CD4-positive, alpha-beta T cell treated with Interleukin-15 for 4 hours (primary cell): ENCODE results near the gene NKIRAS2.
A peak's percentile ranks its signal among the peaks of the same experiment; 100 is the strongest.

Source experiments
- DNase-seq: peaks from one replicate; pipeline ENCODE4 v3.0.0-alpha.2; 2020; ENCODE audit warnings: low spot score

Gene NKIRAS2

GRCh38 chr17:42019509-42020404 lies at the start of gene NKIRAS2:
Gene NKIRAS2, plus strand, starts transcription at chr17:42020090. Its CDS starts 1,488 bp downstream, at chr17:42021578.
- DNase-seq: peak; percentile 93

DNA sequence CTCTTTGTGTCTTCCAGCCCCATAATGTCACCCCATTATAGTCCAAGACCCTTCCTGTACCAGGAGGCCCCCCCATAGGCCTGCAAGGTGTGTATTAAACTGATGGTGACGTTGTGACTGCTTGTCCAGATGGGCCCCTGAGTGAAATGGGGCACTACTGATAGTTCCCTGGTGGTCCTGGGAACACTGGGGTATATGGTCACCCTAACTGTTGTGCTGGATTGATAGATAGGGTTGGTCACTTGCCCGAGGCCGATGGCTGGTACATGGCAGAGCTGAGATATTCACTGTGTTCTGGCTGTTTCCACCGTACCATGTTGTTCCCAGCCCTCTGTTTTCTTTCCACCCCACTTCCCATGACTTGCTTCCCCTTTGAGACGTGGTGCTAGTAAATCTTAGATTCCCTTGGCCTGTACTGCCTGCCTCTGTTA lies 49.0 kb upstream of the NKIRAS2 start:
- no peak for DNase-seq

DNA sequence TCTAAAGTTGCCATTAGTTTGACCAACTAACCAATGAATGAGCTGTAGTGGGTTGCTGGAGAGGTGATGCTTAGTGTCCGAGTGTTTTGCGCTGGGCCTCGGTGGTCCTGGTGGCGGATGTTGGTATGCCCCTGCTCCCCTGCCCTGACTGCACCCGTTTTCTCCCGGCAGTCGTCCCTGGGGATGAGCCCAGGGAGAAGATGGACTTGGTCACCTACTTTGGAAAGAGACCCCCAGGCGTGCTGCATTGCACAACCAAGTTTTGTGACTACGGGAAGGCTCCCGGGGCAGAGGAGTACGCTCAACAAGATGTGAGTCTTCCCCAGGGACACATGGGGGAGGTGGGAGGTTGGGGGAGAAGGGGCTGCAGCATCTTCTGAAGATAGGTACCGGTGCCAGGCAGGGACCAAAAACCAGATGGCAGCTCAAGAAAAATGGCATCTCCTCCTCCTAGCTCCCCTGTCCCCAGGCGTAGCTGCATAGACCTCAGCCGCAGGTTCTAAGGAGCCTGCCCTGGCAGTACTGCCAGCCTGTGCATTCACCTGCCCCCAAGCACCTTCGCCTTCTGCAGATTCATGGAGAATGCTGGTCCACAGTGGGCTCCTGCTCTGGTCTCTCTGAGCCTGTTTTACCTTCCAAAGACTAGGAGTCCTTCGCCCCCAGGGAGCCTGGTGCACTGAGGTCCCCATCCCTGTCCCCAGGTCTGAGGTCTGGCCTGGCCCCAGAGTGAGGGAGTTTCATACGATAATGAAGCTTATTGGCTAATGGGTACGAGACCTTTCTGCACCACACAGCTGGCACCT lies 48.0 kb upstream of the NKIRAS2 start:
- no peak for DNase-seq

GRCh38 chr17:41972571-41973407 lies 47.1 kb upstream of the NKIRAS2 start:
- DNase-seq: no peak

DNA sequence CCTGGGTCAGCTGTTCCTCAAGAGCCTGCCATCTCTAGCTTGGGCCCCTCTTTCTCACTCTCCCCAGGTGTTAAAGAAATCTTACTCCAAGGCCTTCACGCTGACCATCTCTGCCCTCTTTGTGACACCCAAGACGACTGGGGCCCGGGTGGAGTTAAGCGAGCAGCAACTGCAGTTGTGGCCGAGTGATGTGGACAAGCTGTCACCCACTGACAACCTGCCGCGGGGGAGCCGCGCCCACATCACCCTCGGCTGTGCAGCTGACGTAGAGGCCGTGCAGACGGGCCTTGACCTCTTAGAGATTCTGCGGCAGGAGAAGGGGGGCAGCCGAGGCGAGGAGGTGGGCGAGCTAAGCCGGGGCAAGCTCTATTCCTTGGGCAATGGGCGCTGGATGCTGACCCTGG lies 46.5 kb upstream of the NKIRAS2 start:
- no peak for DNase-seq

DNA sequence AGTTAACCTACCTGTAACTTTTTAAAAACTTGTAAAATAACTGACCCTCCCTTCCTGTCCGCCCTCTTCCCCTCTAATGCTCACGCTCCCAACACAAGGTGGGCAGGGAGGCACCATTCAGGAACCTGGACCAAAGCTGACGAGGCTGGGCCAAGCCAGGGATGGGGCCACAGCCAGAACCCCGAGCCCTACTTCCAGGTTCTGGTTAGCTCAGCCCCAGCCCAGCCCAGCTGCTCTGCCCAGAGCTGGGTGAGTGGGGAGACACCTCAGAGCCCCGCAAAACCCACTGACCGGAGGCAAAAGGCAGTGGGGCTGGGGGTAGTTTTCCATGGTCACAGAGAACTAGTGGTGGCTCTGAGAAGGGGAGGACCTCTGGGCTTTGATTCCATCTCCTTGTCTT lies 45.9 kb upstream of the NKIRAS2 start:
- no peak for DNase-seq

- DNase-seq: no peak
Measured at GRCh38 chr17:41974658-41975057, 45.2 kb upstream of the NKIRAS2 start.

DNA sequence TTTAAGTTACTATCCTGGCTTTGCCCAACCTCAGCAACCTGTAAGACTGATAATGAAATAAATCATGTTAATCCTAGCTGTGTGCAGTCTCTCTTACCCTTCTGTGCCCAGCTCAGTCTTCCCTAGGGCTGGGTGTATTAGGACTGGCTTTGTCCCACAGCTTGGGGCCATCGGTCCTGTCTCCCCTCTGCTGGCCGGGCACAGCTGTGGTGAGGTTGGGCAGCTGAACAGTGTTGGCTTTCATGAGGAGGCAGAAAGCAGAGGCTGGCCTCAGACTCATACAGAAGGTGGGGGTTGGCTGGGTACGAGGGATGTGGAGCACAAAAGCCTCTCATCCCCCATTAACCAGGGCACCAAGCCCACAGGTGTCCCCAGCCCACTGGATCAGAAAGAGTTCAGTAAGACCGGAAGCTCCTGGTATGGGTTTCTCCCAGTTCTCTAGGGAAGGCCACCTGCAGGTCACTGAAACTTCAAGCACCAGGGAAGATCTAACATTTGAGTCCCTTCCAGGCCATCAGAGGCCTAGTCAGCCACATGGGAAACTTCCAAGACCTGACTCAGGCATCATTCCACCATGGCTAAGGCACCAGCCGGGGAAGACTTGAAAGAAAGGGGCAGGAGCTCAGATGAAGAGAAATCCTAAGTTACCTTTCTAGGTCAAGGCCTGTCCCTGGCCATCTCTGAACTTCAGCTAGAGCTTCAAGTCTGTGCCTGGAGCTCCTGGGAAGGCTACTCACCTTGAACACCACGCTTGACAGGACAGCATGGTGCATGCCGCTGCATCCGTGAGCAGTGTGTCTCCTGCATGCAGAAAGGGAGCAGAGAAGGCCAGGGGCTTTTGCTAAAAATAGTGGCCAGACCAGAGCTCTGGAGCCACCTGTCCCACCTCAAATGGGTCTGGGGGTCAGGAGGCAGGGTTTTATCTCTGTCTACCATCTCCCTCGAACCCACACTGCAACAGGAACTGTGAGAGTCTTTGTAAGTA lies 44.5 kb upstream of the NKIRAS2 start:
- no peak for DNase-seq

- no peak for DNase-seq
Measured at GRCh38 chr17:41976142-41976768, 43.6 kb upstream of the NKIRAS2 start.

DNA sequence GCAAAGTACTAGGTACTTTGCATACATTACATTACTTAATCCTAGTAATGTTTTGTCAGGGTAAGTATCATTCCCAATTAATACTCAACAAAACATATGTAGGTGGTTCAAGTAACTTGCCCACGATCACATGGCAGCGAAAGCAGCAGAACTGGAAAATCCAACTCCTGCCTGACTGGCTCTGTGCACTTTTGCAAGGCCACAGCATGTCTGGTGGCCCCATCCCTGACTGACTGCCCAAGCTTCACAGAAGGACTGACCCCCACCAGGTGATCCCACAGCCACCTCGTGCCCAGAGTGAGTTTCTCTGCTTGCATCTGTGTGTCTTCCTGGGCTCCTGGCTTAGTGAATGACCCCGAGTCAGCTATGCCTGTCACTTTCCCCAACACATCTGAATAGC lies 41.9 kb upstream of the NKIRAS2 start:
- DNase-seq: no peak

DNA sequence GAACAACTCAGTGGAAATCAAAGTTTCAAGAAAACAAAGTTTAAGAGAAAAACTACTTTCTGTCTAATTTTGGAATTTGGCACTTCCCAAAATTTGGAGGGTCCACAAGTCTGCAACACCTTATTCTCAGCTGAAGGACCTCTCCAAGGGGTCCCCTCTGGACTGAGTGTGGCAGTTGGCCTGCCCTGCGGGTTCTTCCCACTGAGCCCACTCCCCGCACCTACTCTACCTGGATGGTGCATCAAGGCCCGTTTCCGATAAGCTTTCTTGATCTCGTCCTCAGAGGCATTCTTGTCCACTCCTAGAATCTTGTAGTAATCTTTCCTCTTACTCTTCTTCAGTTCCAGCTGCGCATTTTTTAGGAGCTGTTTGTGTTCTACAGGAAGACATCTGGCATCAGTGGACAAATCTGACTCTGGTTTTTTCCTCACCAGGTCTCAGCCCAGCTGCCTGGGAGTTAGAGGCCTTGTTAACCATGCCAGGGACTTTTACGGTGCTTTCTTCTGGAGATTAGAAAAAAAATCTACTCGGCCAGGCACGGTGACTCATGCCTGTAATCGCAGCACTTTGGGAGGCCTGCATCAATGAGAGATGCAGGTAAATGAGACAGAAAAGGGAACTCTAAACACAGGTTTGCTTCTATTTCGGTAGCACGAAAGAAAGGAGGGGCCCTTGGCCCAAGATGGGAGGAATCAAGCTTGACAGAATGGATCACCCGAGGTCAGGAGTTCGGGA lies 37.7 kb upstream of the NKIRAS2 start:
- DNase-seq: no peak

- DNase-seq: no peak
Measured at GRCh38 chr17:41984454-41984853, 35.4 kb upstream of the NKIRAS2 start.

- no peak for DNase-seq
Measured at GRCh38 chr17:41985919-41986318, 34.0 kb upstream of the NKIRAS2 start.

DNA sequence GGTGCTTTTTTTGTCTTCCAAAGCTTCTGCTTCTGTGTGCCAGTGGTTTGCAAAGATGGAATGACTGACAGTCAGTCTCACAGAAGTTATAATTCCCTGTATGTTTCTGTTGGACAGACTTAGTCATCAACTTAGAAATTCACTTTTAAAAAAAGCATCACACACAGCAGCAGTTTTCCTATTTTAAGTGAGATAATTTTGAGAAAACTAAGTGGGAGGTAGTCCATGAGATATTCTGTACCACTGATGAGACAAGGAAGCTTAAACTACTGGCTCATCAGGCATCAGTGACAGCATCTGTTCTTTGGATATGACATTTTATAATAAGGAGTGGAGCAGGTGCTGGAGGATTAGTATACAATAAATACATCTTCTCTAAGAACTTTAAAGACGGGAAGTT lies 33.3 kb upstream of the NKIRAS2 start:
- DNase-seq: no peak

DNA sequence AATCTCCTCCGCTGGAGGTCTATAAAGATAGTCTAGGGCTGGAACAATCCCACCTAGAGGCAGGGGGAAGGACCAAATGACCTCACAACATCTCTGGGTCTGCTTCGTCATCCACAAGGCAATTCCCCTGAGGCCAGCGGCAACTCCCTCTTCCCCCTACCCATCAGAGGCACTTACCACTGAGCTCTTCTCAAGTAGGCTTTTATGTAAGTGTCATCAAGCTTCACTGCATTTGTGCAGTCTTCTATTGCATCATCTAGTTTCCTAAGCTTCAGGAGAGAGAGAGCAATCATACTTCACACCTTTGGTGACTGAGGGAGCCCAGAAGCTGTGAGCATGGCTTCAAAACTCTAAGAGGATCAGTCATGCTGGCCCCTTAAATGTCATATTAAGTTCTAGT lies 32.2 kb upstream of the NKIRAS2 start:
- no peak for DNase-seq

DNA sequence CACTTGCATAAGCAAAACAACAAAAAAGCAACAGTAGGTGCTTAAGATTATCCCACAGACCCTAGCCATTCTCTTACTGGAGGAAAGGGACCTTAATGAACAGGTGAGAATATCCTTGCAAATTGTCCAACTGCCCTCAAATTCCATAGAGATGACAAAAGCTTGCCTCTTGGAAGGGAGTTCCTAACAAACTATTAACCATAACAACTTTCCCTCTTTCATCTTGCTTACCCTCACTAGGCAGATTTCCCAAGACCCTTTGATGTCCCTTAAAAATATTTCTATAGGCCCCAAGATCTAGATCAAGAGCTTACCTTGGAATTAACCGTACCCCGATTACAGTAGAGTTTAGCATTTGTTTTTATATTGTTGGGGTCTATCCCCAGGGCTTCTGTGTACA lies 31.5 kb upstream of the NKIRAS2 start:
- no peak for DNase-seq

DNA sequence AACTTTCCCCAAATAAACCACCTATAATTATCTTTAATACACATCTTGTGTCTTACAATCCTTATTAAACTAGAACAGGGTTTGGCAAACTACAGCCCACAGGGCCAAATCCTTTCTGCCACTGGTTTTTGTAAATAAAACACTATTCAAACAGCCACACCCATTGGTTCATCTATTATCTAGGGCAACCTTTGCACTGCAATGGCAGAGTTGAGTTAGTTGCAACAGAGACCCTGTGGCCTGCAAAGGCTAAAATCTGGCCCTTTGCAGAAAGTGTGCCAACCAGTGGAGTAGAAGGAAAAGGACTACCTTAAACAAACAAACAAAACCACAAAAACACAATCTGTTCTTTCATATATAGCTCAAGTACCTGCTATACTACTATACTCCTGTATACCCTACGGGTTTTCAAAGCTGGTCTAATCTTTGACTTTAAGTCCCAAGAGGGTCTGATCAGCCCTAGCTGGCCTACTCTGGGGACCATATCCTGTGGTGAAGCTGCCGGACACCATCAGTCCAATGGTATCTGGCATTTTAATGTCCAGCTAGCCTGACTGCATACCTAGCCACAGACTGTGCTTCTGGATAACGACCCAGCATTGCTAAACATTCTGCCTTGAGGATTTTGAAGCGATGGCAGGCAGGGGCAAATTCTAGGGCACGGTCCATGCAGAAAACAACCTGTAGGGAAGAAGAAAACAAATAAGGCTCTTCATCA lies 30.0 kb upstream of the NKIRAS2 start:
- DNase-seq: no peak

DNA sequence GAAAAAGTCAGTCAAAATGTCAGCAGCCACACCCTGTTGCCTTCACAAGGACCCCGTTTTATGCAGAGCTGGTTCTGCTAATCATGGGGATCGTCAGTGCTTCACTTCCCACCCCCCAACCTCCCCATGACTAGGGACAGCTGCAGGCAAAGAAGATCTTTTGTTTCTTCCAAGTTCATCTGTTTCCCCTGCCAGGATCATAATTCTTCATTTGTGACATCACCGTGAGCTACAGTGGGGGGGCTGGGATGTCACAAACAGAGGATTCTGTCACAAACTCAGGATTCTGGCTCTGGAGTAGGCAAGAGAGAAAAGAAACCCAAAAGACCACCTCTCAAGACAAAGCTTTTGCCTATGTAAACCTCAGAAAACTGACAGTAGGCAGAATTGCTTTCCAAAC lies 27.3 kb upstream of the NKIRAS2 start:
- DNase-seq: no peak

GRCh38 chr17:41996855-41997164 lies 23.1 kb upstream of the NKIRAS2 start:
- no peak for DNase-seq
